Activated CD4-positive, alpha-beta T cell treated with anti-CD3 and anti-CD28 coated beads for 48 hours (primary cell): Measurements from ENCODE around the gene ANKRD39.

ENCODE experiments used
- DNase-seq: peaks from one replicate; pipeline ENCODE4 v3.0.0-alpha.2; 2020

Gene ANKRD39

GRCh38 chr2:96885432-96886347 is 27.9 kb upstream of the ANKRD39 start:
- DNase-seq = no peak

GRCh38 chr2:96884299-96885094 is 26.7 kb upstream of the ANKRD39 start:
- no peak for DNase-seq

- no peak for DNase-seq
Measured at GRCh38 chr2:96883306-96883705, 25.5 kb upstream of the ANKRD39 start.

- DNase-seq = no peak
Measured at GRCh38 chr2:96882906-96883305, 25.1 kb upstream of the ANKRD39 start.

- no peak for DNase-seq
Measured at GRCh38 chr2:96882230-96882629, 24.4 kb upstream of the ANKRD39 start.

GRCh38 chr2:96881349-96882195 is 23.8 kb upstream of the ANKRD39 start:
- no peak for DNase-seq

- no peak for DNase-seq
Measured at GRCh38 chr2:96880891-96881273, 23.1 kb upstream of the ANKRD39 start.

GRCh38 chr2:96879545-96880040 is 21.8 kb upstream of the ANKRD39 start:
- DNase-seq = no peak

- DNase-seq = no peak
Measured at GRCh38 chr2:96878796-96879544, 21.2 kb upstream of the ANKRD39 start.

- DNase-seq = no peak
Measured at GRCh38 chr2:96878171-96878570, 20.4 kb upstream of the ANKRD39 start.

- no peak for DNase-seq
Measured at GRCh38 chr2:96877631-96878092, 19.8 kb upstream of the ANKRD39 start.

GRCh38 chr2:96877042-96877451 is 19.2 kb upstream of the ANKRD39 start:
- no peak for DNase-seq

GRCh38 chr2:96876269-96877041 is 18.6 kb upstream of the ANKRD39 start:
- no peak for DNase-seq

GRCh38 chr2:96875498-96876268 is 17.9 kb upstream of the ANKRD39 start:
- DNase-seq = no peak

- DNase-seq = no peak
Measured at GRCh38 chr2:96874198-96874831, 16.5 kb upstream of the ANKRD39 start.

- no peak for DNase-seq
Measured at GRCh38 chr2:96873651-96874096, 15.9 kb upstream of the ANKRD39 start.

- DNase-seq = no peak
Measured at GRCh38 chr2:96872591-96873349, 15.0 kb upstream of the ANKRD39 start.

- peak; percentile 65 for DNase-seq
Measured at GRCh38 chr2:96870626-96871255, 12.9 kb upstream of the ANKRD39 start.
